ENCODE measurements around the gene GET4.

Gene GET4

DNA sequence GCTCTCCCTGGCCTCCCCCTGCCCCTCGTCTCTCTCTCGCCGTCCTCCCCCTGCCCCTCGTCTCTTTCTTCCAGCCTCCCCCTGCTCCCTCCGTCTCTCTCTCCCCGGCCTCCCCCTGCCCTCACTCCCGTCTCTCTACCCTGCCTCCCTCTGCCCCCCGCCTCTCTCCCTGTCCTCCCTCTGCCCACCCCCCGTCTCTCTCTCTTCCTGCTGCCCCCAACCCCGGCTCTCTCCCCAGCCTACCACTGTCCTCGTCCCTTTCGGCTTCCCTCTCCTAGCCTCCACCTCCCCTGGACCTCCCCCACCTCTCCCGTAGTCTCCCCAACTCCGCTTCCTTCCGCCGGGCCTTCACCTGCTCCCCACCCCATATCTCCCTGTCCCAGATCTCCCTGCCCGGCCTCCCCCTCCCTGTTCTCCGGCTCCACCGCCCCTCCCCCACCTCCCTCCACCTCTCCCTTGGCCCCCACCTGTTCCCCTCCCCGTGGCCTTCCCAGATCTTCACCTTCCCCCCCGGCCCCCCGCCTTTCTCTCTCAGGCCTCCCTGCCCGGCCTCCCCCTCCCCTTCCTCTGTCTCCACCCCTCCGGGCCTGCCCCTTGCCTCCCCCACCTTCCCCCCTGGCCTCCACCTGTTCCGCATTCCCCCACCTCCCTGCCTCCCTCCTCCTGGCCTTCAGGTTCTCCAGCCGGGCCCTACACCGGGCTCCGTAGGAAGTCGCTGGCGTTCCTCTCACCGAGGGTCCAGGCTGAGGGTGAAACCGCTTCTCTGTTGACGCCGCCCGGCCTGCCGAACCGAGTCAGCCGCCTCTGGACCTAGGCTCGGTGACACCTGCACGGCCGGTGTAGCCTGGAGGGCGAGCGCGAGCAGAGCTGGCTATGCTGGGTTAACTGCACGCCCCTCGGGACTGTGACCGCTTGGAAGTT, 1.2 kb downstream of the GET4 start (continued):
- TF ChIP-seq, protein P1, sequence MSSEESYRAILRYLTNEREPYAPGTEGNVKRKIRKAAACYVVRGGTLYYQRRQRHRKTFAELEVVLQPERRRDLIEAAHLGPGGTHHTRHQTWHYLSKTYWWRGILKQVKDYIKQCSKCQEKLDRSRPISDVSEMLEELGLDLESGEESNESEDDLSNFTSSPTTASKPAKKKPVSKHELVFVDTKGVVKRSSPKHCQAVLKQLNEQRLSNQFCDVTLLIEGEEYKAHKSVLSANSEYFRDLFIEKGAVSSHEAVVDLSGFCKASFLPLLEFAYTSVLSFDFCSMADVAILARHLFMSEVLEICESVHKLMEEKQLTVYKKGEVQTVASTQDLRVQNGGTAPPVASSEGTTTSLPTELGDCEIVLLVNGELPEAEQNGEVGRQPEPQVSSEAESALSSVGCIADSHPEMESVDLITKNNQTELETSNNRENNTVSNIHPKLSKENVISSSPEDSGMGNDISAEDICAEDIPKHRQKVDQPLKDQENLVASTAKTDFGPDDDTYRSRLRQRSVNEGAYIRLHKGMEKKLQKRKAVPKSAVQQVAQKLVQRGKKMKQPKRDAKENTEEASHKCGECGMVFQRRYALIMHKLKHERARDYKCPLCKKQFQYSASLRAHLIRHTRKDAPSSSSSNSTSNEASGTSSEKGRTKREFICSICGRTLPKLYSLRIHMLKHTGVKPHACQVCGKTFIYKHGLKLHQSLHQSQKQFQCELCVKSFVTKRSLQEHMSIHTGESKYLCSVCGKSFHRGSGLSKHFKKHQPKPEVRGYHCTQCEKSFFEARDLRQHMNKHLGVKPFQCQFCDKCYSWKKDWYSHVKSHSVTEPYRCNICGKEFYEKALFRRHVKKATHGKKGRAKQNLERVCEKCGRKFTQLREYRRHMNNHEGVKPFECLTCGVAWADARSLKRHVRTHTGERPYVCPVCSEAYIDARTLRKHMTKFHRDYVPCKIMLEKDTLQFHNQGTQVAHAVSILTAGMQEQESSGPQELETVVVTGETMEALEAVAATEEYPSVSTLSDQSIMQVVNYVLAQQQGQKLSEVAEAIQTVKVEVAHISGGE (tag by site-specific recombination; conservative IDR thresholded peaks at IDR 0.05; ENCODE audit: low read depth), result 0 out of 2 replicates have a peak, but pooled peaks have one; percentile 8
- TF ChIP-seq KLF10 (tag by site-specific recombination; IDR thresholded peaks at IDR 0.05) (no peak), TCF7L2 (IDR thresholded peaks at IDR 0.05; ENCODE audit: borderline replicate concordance, low read depth, low read length) (no peak), ZNF155 (tag by site-specific recombination; IDR thresholded peaks at IDR 0.05) (no peak), ZNF202 (tag by site-specific recombination; IDR thresholded peaks at IDR 0.05; ENCODE audit: borderline replicate concordance) (no peak), ZNF514 (tag by site-specific recombination; IDR thresholded peaks at IDR 0.05) (no peak), ZNF2 (tag by site-specific recombination; IDR thresholded peaks at IDR 0.05) (0 out of 2 replicates have a peak, but pooled peaks have one; percentile 5), ZNF76 (tag by site-specific recombination; IDR thresholded peaks at IDR 0.05; ENCODE audit: borderline replicate concordance, low read depth) (0 out of 2 replicates have a peak, but pooled peaks have one; percentile 17), SP3 (tag by site-specific recombination; IDR thresholded peaks at IDR 0.05) (0 out of 2 replicates have a peak, but pooled peaks have one; percentile 22), ZNF138 (tag by site-specific recombination; IDR thresholded peaks at IDR 0.05; ENCODE audit: borderline replicate concordance) (no peak), ZNF596 (tag by site-specific recombination; IDR thresholded peaks at IDR 0.05) (no peak), ZNF610 (tag by site-specific recombination; IDR thresholded peaks at IDR 0.05; ENCODE audit: borderline replicate concordance) (no peak)
- TF ChIP-seq, protein P2, sequence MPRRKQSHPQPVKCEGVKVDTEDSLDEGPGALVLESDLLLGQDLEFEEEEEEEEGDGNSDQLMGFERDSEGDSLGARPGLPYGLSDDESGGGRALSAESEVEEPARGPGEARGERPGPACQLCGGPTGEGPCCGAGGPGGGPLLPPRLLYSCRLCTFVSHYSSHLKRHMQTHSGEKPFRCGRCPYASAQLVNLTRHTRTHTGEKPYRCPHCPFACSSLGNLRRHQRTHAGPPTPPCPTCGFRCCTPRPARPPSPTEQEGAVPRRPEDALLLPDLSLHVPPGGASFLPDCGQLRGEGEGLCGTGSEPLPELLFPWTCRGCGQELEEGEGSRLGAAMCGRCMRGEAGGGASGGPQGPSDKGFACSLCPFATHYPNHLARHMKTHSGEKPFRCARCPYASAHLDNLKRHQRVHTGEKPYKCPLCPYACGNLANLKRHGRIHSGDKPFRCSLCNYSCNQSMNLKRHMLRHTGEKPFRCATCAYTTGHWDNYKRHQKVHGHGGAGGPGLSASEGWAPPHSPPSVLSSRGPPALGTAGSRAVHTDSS (tag by site-specific recombination; IDR thresholded peaks at IDR 0.05), result no peak
- TF ChIP-seq, protein P3, sequence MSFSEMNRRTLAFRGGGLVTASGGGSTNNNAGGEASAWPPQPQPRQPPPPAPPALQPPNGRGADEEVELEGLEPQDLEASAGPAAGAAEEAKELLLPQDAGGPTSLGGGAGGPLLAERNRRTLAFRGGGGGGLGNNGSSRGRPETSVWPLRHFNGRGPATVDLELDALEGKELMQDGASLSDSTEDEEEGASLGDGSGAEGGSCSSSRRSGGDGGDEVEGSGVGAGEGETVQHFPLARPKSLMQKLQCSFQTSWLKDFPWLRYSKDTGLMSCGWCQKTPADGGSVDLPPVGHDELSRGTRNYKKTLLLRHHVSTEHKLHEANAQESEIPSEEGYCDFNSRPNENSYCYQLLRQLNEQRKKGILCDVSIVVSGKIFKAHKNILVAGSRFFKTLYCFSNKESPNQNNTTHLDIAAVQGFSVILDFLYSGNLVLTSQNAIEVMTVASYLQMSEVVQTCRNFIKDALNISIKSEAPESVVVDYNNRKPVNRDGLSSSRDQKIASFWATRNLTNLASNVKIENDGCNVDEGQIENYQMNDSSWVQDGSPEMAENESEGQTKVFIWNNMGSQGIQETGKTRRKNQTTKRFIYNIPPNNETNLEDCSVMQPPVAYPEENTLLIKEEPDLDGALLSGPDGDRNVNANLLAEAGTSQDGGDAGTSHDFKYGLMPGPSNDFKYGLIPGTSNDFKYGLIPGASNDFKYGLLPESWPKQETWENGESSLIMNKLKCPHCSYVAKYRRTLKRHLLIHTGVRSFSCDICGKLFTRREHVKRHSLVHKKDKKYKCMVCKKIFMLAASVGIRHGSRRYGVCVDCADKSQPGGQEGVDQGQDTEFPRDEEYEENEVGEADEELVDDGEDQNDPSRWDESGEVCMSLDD (tag by site-specific recombination; IDR thresholded peaks at IDR 0.05), result no peak
- TF ChIP-seq, protein P4, sequence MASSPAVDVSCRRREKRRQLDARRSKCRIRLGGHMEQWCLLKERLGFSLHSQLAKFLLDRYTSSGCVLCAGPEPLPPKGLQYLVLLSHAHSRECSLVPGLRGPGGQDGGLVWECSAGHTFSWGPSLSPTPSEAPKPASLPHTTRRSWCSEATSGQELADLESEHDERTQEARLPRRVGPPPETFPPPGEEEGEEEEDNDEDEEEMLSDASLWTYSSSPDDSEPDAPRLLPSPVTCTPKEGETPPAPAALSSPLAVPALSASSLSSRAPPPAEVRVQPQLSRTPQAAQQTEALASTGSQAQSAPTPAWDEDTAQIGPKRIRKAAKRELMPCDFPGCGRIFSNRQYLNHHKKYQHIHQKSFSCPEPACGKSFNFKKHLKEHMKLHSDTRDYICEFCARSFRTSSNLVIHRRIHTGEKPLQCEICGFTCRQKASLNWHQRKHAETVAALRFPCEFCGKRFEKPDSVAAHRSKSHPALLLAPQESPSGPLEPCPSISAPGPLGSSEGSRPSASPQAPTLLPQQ (tag by site-specific recombination; IDR thresholded peaks at IDR 0.05), result no peak

DNA sequence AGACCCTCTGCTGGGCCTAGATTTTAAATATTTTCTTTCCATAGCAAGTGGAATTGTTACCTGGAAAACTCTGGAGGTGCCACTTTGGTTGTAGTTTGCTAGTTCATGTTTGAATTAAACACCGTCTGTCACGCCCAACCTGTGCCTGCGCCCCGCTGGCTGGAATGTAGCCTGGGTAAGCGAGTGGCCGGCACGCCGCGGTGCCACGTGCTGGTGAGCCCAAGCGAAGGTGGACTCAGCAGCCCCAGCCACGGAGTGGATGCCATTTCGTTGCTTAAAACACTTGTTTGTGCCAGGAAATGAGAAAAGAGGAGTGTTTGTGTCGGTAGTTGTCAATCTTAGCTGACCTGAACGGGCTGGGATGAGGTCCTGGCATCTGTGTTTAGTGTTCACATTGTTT, 2.7 kb downstream of the GET4 start:
- Histone ChIP-seq H3K9me3 (ENCODE audit: control insufficient read depth, insufficient read depth, low read depth, low read length) (no peaks in the 10 kb centered on the region), H3K4me1 (ENCODE audit: control insufficient read depth, insufficient read depth, low read length) (no peaks in the 10 kb centered on the region), H3K27ac (ENCODE audit: extremely low read depth, low read depth, low read length) (no peak overlapping the region), H3K4me3 (ENCODE audit: low read depth, low read length) (no peak overlapping the region), H3K36me3 (ENCODE audit: control insufficient read depth in 2 of 2, insufficient read depth in 1 of 2, low read length in 2 of 2) (peaks cover 0 to 28% of the 10 kb centered on the region in 2 experiments; a peak in 1 of 3 replicates)
- POLR2A ChIA-PET, result no interaction called here
- TF ChIP-seq OSR2 (tag by site-specific recombination; IDR thresholded peaks at IDR 0.05), result no peak
- no peak for TF ChIP-seq ZNF221 (tag by site-specific recombination; IDR thresholded peaks at IDR 0.05; ENCODE audit: borderline replicate concordance)
- TF ChIP-seq ZNF660 (tag by site-specific recombination; IDR thresholded peaks at IDR 0.05), result no peak
- no peak for TF ChIP-seq GLIS2 (tag by site-specific recombination; IDR thresholded peaks at IDR 0.05)
- CTCF ChIA-PET, result interaction anchor here (1.2 kb wide), 1 partner anchor 91 kb away, joined by 3 read pairs; no protein-coding TSS in a partner anchor
